GM12872 (cell line): ENCODE data around the gene SIGLEC11.

Experiments
- TF ChIP-seq, protein P1 (sequence below): IDR thresholded peaks from 3 replicates; pipeline ENCODE4 v1.5.1; 2011; ENCODE audit warnings: low read depth, mild to moderate bottlenecking, low read length, moderate library complexity; ENCODE audit not compliant: insufficient read depth

SIGLEC11 gene

GRCh38 chr19:49988007-49988406 lies 27.0 kb upstream of the SIGLEC11 start:
- TF ChIP-seq, protein P1, sequence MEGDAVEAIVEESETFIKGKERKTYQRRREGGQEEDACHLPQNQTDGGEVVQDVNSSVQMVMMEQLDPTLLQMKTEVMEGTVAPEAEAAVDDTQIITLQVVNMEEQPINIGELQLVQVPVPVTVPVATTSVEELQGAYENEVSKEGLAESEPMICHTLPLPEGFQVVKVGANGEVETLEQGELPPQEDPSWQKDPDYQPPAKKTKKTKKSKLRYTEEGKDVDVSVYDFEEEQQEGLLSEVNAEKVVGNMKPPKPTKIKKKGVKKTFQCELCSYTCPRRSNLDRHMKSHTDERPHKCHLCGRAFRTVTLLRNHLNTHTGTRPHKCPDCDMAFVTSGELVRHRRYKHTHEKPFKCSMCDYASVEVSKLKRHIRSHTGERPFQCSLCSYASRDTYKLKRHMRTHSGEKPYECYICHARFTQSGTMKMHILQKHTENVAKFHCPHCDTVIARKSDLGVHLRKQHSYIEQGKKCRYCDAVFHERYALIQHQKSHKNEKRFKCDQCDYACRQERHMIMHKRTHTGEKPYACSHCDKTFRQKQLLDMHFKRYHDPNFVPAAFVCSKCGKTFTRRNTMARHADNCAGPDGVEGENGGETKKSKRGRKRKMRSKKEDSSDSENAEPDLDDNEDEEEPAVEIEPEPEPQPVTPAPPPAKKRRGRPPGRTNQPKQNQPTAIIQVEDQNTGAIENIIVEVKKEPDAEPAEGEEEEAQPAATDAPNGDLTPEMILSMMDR = no peak

DNA sequence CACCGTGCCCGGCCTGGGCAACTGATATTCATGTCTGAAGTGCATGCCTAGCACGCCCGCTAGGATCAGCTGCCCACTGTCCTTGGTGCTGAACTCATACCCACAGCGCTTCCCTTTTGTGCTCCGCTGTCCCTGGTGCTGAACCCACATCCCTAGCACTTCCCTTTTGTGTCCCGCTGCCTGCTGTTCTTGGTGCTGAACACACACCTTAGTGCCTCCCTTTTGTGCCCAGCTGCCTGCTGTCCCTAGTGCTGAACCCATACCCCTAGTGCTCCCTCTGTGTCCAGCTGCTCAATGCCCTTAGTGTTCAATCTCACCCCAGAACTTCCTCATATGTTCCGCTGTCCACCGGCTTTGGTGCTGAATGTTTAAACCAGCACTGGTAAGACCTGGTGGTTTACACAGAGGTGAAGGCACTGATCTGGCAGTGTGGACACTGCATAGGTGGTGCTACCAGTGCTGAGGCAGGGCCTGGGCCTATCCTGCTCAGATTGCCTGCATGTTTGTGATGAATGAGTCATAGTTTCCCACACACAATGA lies 26.3 kb upstream of the SIGLEC11 start:
- TF ChIP-seq, protein P1 = no peak

DNA sequence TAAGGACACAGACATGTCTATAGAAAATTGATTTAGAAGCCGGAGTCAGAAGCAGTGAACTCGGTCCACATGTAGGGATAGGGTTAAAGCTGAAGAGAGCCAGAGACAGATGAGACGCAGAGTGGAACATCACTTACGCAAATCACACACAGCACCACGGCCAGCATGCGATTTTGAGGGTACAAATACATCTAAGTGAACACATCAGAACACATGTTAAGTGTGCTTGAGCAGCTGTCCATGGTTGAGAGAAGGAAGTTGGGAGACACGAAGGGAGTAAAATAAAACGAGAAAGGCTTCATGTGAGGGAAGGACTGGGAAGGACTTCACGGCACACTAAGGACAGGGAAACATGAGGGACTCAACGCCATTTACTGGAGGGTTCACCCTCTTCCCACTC lies 25.4 kb upstream of the SIGLEC11 start:
- TF ChIP-seq, protein P1 = no peak

DNA sequence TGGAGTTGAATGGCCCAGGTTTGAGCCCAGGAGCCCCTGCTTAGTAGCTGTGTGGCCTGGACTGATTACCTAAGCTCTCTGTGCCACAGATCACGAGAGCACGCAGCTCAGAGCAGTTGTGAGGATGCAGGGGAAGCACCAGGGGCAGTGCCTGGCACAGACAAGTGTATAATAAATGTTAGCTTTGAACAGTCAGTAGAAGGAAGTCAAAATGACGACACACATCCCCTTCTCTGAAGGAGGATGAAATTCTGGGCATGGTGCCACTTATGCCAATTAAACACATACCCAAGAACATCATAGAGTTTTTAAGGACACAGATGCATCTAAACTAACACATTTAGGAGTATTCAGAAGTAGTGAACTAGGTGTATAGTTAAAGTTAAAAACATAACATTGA lies 24.9 kb upstream of the SIGLEC11 start:
- TF ChIP-seq, protein P1 = no peak

DNA sequence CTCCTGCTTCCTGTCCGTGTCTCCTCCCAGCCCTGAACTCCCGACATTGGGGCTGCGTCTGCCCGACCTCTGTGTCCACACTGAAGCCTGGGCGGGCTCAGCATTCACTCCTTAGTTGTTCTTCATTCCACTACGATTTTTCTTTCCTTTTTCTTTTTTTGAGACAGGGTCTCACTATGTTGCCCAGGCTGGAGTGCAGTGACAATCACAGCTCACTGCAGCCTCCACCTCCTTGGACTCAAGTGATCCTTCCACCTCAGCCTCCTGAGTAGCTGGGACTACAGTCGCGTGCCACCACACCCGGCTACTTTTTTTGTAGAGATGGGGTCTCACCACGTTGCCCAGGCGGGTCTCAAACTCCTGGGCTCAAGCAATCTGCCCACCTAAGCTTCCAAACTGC lies 23.5 kb upstream of the SIGLEC11 start:
- TF ChIP-seq, protein P1 = no peak

- TF ChIP-seq, protein P1 = peak; percentile 93
Observed at GRCh38 chr19:49983645-49984229, 22.8 kb upstream of the SIGLEC11 start.

- TF ChIP-seq, protein P1 = no peak
Observed at GRCh38 chr19:49981603-49982593, 20.9 kb upstream of the SIGLEC11 start.
